Esophagus squamous epithelium (tissue), 4 donors: ENCODE data around the gene LNP1.

Experiments
- CTCF ChIP-seq, 6 experiments: fragments of 450-650 bp in 4 of 6; fragments of 200-600 bp in 2 of 6; sonication (generic) in 2 of 6; IDR thresholded peaks; one replicate each; pipeline ENCODE4 v1.5.1; 2016 to 2019; ENCODE audit warnings: antibody characterized with exemption in 6 of 6, mild to moderate bottlenecking in 4 of 6, moderate library complexity in 4 of 6
- POLR2A ChIP-seq, 4 donors: fragments of 450-650 bp; IDR thresholded peaks; one replicate each; pipeline ENCODE4 v1.6.1; 2017; ENCODE audit warnings: antibody characterized with exemption in 4 of 4, mild to moderate bottlenecking in 4 of 4, moderate library complexity in 3 of 4

- no peak for TF ChIP-seq CTCF (IDR thresholded peaks at IDR 0.05)
- no peak for TF ChIP-seq POLR2A (IDR thresholded peaks at IDR 0.05)
Measured at GRCh38 chr3:100499651-100500050, 98.3 kb downstream of the LNP1 start.
